GM21447 (cell line): ENCODE measurements around the gene CHST11.
"Not testable (repeated sequence)": the region's sequence is repeated elsewhere in the genome, so short reads cannot be mapped to it uniquely, and the experiment has no call there.

Source experiments
- ATAC-seq: cut with Tn5 transposase; IDR thresholded peaks from one replicate; pipeline ENCODE4 v1.9.1; 2021; ENCODE audit not compliant: unreplicated experiment

Gene CHST11

GRCh38 chr12:104729610-104730446 lies 273.1 kb downstream of the CHST11 start:
- no peak for ATAC-seq

- no peak for ATAC-seq
Measured at GRCh38 chr12:104730763-104731162, 274.0 kb downstream of the CHST11 start.

GRCh38 chr12:104733717-104734175 lies 277.0 kb downstream of the CHST11 start:
- no peak for ATAC-seq

GRCh38 chr12:104734541-104735095 lies 277.9 kb downstream of the CHST11 start:
- no peak for ATAC-seq

- ATAC-seq = no peak
Measured at GRCh38 chr12:104735801-104736200, 279.1 kb downstream of the CHST11 start.

GRCh38 chr12:104736307-104736706 lies 279.6 kb downstream of the CHST11 start:
- ATAC-seq = no peak

- no peak for ATAC-seq
Measured at GRCh38 chr12:104737113-104737512, 280.4 kb downstream of the CHST11 start.

GRCh38 chr12:104737791-104738301 lies 281.1 kb downstream of the CHST11 start:
- ATAC-seq = no peak

GRCh38 chr12:104738331-104738730 lies 281.6 kb downstream of the CHST11 start:
- ATAC-seq = no peak

- ATAC-seq = no peak
Measured at GRCh38 chr12:104738776-104739642, 282.3 kb downstream of the CHST11 start.

- ATAC-seq = peak; percentile 69
Measured at GRCh38 chr12:104740668-104741067, 283.9 kb downstream of the CHST11 start.

- peak; percentile 18 for ATAC-seq
Measured at GRCh38 chr12:104741077-104741476, 284.3 kb downstream of the CHST11 start.

GRCh38 chr12:104741497-104742367 lies 285.0 kb downstream of the CHST11 start:
- ATAC-seq = no peak

- ATAC-seq = no peak
Measured at GRCh38 chr12:104742551-104743201, 285.9 kb downstream of the CHST11 start.

GRCh38 chr12:104743202-104743580 lies 286.4 kb downstream of the CHST11 start:
- ATAC-seq = no peak

- ATAC-seq = not testable (repeated sequence)
Measured at GRCh38 chr12:104743753-104744548, 287.2 kb downstream of the CHST11 start.

- ATAC-seq = no peak
Measured at GRCh38 chr12:104746467-104747088, 289.8 kb downstream of the CHST11 start.

- ATAC-seq = no peak
Measured at GRCh38 chr12:104747330-104747729, 290.6 kb downstream of the CHST11 start.

GRCh38 chr12:104747955-104748354 lies 291.2 kb downstream of the CHST11 start:
- ATAC-seq = no peak
